HEK293T (cell line): ENCODE data around the gene RERG.

Experiments
- BHLHE40 ChIP-seq: fragments of 450-650 bp; IDR thresholded peaks from 2 replicates; pipeline ENCODE4 v1.6.1; 2016; ENCODE audit warnings: mild to moderate bottlenecking, moderate library complexity, borderline replicate concordance
- ELF4 ChIP-seq: fragments of 450-650 bp; IDR thresholded peaks from 2 replicates; pipeline ENCODE4 v1.6.1; 2017; ENCODE audit warnings: antibody characterized with exemption
- FOXA1 ChIP-seq: fragments of 450-650 bp; IDR thresholded peaks from 2 replicates; pipeline ENCODE4 v1.6.1; 2016; ENCODE audit warnings: mild to moderate bottlenecking
- FOXK2 ChIP-seq: fragments of 450-650 bp; IDR thresholded peaks from 2 replicates; pipeline ENCODE4 v1.6.1; 2016; ENCODE audit warnings: mild to moderate bottlenecking
- FOXM1 ChIP-seq: fragments of 450-650 bp; IDR thresholded peaks from 2 replicates; pipeline ENCODE4 v1.6.1; 2017; ENCODE audit warnings: mild to moderate bottlenecking, borderline replicate concordance
- HDGF ChIP-seq: fragments of 450-650 bp; IDR thresholded peaks from 2 replicates; pipeline ENCODE4 v1.6.1; 2017; ENCODE audit warnings: antibody characterized with exemption, borderline replicate concordance
- LEF1 ChIP-seq: fragments of 450-650 bp; IDR thresholded peaks from 2 replicates; pipeline ENCODE4 v1.6.1; 2017; ENCODE audit warnings: mild to moderate bottlenecking, borderline replicate concordance
- SP1 ChIP-seq: fragments of 450-650 bp; IDR thresholded peaks from 2 replicates; pipeline ENCODE4 v1.6.1; 2017
- TARDBP ChIP-seq: fragments of 450-650 bp; IDR thresholded peaks from 2 replicates; pipeline ENCODE4 v1.6.1; 2016

DNA sequence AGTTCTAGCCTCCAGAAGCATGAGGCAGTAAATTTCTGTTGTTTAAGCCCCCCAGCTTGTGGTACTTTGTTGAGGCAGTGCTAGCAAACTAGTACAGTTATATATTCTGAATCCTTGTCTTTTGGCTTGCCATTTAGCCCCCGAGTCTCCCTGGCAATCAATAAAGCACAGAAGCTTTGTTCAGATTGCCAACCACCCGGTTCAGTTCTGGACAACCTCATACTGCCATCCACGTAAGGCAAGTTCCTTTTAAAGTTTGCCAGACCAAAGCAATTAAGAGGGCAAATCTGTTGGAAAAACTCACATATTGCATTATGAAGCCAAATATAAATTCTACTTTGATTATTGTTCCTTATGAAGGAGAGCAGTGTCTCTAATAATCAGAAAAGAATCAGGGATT lies 67.1 kb downstream of the RERG start:
- TF ChIP-seq HDGF: no peak
- TF ChIP-seq FOXM1: no peak
- TF ChIP-seq SP1: no peak
- TF ChIP-seq ELF4: no peak
- TF ChIP-seq TARDBP: no peak
- no peak for TF ChIP-seq LEF1
- TF ChIP-seq FOXA1: no peak
- TF ChIP-seq BHLHE40: no peak
- no peak for TF ChIP-seq FOXK2
